K562 (cell line): ENCODE measurements around the gene P2RY6. TPM values are rescaled to one million over a fixed set of nuclear protein-coding genes. Genes with fewer than 3 reads are reported as not detected.

Experiments
- ATAC-seq: fragments of 200-7000 bp; cut with Tn5 transposase; 3 replicates; pipeline ENCODE4 v1.9.1; 2020; ENCODE audit warnings: moderate library complexity
- BruUV-seq: library from RNA; stranded (reverse); fragments of 400-500 nt; replicated peaks from 2 replicates; lab custom pipeline; 2021; lab: Mats Ljungman, UMichigan
- CTCF ChIA-PET: fragments of 300-600 bp; formaldehyde crosslinking; extraction: SDS; loops from one replicate; lab custom pipeline; 2021; ENCODE audit warnings: low intra/inter-chr PET ratio; lab: Yijun Ruan, JAX
- POLR2A ChIA-PET: fragments of 300-600, 350-650 bp; sonication (Branson Sonifier 250); formaldehyde crosslinking; extraction: SDS; loops from one replicate; lab custom pipeline; 2021; ENCODE audit warnings: antibody characterized with exemption, inconsistent platforms; lab: Yijun Ruan, JAX
- DNase-seq, 4 experiments: peaks; one replicate each; pipeline versions ENCODE4 v3.0.0 to v3.0.0-alpha.2; 2011 to 2018; ENCODE audit warnings: low spot score in 3 of 4, mixed read lengths in 3 of 4; ENCODE audit errors: extremely low read depth in 1 of 4
- FAIRE-seq: peaks from 2 replicates; lab custom pipeline; 2011; peaks lifted over from hg19 to GRCh38; lab: Jason Lieb, UNC
- H2AFZ ChIP-seq: 2 replicates; pipeline ENCODE4 v1.6.0; 2011; ENCODE audit warnings: low read depth, low read length, control low read depth, inconsistent platforms
- H3K27ac ChIP-seq: fragments of 200-600 bp; 3 replicates; pipeline ENCODE4 v1.8.0; 2011; ENCODE audit warnings: low read depth, mild to moderate bottlenecking, control low read depth, inconsistent platforms, low read length, moderate library complexity, mixed read lengths; ENCODE audit errors: extremely low read depth
- H3K27me3 ChIP-seq, 2 experiments: fragments of 300-600 bp in 1 of 2; 2 replicates in 1 of 2; 3 replicates in 1 of 2; pipeline versions ENCODE4 v1.6.0 to v1.8.0; 2011; ENCODE audit warnings: inconsistent platforms in 2 of 2, low read length in 2 of 2, mild to moderate bottlenecking in 1 of 2, mixed read lengths in 1 of 2, moderate library complexity in 1 of 2; ENCODE audit not compliant: control insufficient read depth in 2 of 2, insufficient read depth in 2 of 2
- H3K36me3 ChIP-seq: fragments of 300-600 bp; 3 replicates; pipeline ENCODE4 v1.8.0; 2011; ENCODE audit warnings: mild to moderate bottlenecking, low read length, inconsistent platforms; ENCODE audit not compliant: control insufficient read depth, insufficient read depth
- H3K4me1 ChIP-seq, 2 experiments: fragments of 200-600 bp in 1 of 2; replicated peaks in 1 of 2; 2 replicates in 1 of 2; 3 replicates in 1 of 2; pipeline versions ENCODE4 v1.5.1 to v1.8.0; 2011; ENCODE audit warnings: inconsistent platforms in 2 of 2, low read length in 2 of 2, mild to moderate bottlenecking in 1 of 2, mixed read lengths in 1 of 2, moderate library complexity in 1 of 2; ENCODE audit not compliant: control insufficient read depth in 2 of 2, insufficient read depth in 2 of 2
- H3K4me2 ChIP-seq: 2 replicates; pipeline ENCODE4 v1.6.1; 2011; ENCODE audit warnings: low read length, control low read depth, inconsistent platforms, mixed read lengths; ENCODE audit not compliant: insufficient read depth
- H3K4me3 ChIP-seq: fragments of 200-600 bp; sonication (generic), shearing (Covaris generic); 2 replicates; pipeline ENCODE4 v1.5.1; 2016; ENCODE audit warnings: control low read depth, inconsistent platforms
- H3K79me2 ChIP-seq: fragments of 200-600 bp; 3 replicates; pipeline ENCODE4 v1.8.0; 2011; ENCODE audit warnings: low read length, inconsistent platforms; ENCODE audit not compliant: control insufficient read depth, insufficient read depth
- H3K9ac ChIP-seq, 2 experiments: 2 replicates each; pipeline versions ENCODE4 v1.6.0 to v1.6.1; 2011; ENCODE audit warnings: low read depth in 2 of 2, low read length in 2 of 2, control low read depth in 1 of 2, inconsistent platforms in 1 of 2, mild to moderate bottlenecking in 1 of 2, mixed read lengths in 1 of 2; ENCODE audit not compliant: insufficient read depth in 1 of 2
- H3K9me1 ChIP-seq: one replicate; pipeline ENCODE4 v1.6.0; 2011; ENCODE audit warnings: inconsistent platforms, mild to moderate bottlenecking, low read length, moderate library complexity; ENCODE audit not compliant: control insufficient read depth, insufficient read depth
- H3K9me3 ChIP-seq: replicated peaks from 2 replicates; pipeline ENCODE4 v1.5.1; 2011; ENCODE audit warnings: low read depth, low read length, inconsistent platforms; ENCODE audit not compliant: control insufficient read depth, insufficient read depth
- H4K20me1 ChIP-seq: replicated peaks from 2 replicates; pipeline ENCODE4 v1.6.1; 2011; ENCODE audit warnings: low read length, inconsistent platforms, mixed read lengths; ENCODE audit not compliant: control insufficient read depth, insufficient read depth
- ILK ChIP-seq: fragments of 450-650 bp; IDR thresholded peaks from 2 replicates; pipeline ENCODE4 v1.6.1; 2016; ENCODE audit warnings: missing genetic modification characterization, low read depth, mild to moderate bottlenecking, missing compliant biosample characterization, moderate library complexity, borderline replicate concordance
- SNRNP70 ChIP-seq: fragments of 200-400 bp; formaldehyde crosslinking; optimal IDR thresholded peaks from 2 replicates; pipeline ENCODE3; 2017; ENCODE audit warnings: low read depth, low read length
- STAG1 ChIP-seq: sonication (generic); formaldehyde crosslinking; IDR thresholded peaks from 2 replicates; pipeline ENCODE4 v1.5.0; 2020; ENCODE audit warnings: missing genetic modification reagents, borderline replicate concordance
- ZEB2 ChIP-seq: fragments of 450-650 bp; IDR thresholded peaks from 2 replicates; pipeline ENCODE4 v1.6.1; 2016
- ZKSCAN1 ChIP-seq: fragments of 150-350 bp; IDR thresholded peaks from 2 replicates; pipeline ENCODE4 v1.6.1; 2016; ENCODE audit warnings: low read depth, low read length
- WGBS: fragments of 100-300 bp; shearing (Covaris generic); methylation state at CpG from one replicate; pipeline ENCODE4 v1.1.6; 2016; ENCODE audit warnings: low coverage, mixed read lengths; ENCODE audit not compliant: insufficient coverage; ENCODE audit errors: missing lambda C conversion rate; 5-methylcytosine and 5-hydroxymethylcytosine counted together
- in situ Hi-C: fragments of 300-500 bp; cut with MboI; formaldehyde crosslinking; loops from 4 replicates; pipeline ENCODE4 v1.15.0; 2018; ENCODE audit warnings: inconsistent platforms, mixed read lengths
- intact Hi-C: fragments of 100-400 bp; cut with micrococcal nuclease; formaldehyde crosslinking; loops from 2 replicates; pipeline ENCODE4 v1.14.2; 2022
- polyA plus RNA-seq, 8 experiments: library from polyadenylated mRNA; depleted of rRNA in 4 of 8; stranded (reverse) in 5 of 8; unstranded in 3 of 8; fragments of >200 nt; fragmentation: Nextera tagmentation in 2 of 8; fragmentation: Illumina TruSeq in 1 of 8; extraction: Ambion mirVana in 2 of 8; extraction: Trizol in 1 of 8; gene quantifications; 2 replicates each; pipeline versions ENCODE4 v1.2.1 to v1.2.3, GENCODE V29; 2011 to 2014; ENCODE audit warnings: inconsistent platforms in 1 of 8, missing spikeins in 1 of 8
- total RNA-seq, 7 experiments: library from RNA; depleted of rRNA in 6 of 7; stranded (reverse); fragments of >200 nt in 6 of 7; fragmentation: Illumina TruSeq in 2 of 7; extraction: Trizol in 2 of 7; gene quantifications; 2 replicates each; pipeline versions ENCODE4 v1.2.1 to v1.2.3, GENCODE V29; 2011 to 2021; ENCODE audit warnings: low replicate concordance in 1 of 7
- TF ChIP-seq, protein P1 (sequence below): sonication (generic); formaldehyde crosslinking; IDR thresholded peaks from 2 replicates; pipeline ENCODE4 v1.8.1; 2022; ENCODE audit warnings: missing genetic modification reagents
- TF ChIP-seq, protein P2 (sequence below): fragments of 250-450 bp; sonication (Bioruptor Pico); IDR thresholded peaks from 2 replicates; pipeline ENCODE4 v1.4.0; 2020; ENCODE audit warnings: mild to moderate bottlenecking, moderate library complexity, borderline replicate concordance
- TF ChIP-seq, protein P3 (sequence below), 2 experiments: fragments of 450-650 bp in 1 of 2; sonication (generic) in 1 of 2; formaldehyde crosslinking in 1 of 2; IDR thresholded peaks; 2 replicates each; pipeline versions ENCODE4 v1.7.1 to v1.9.0; 2016 to 2022; ENCODE audit warnings: inconsistent platforms in 1 of 2, mild to moderate bottlenecking in 1 of 2, missing genetic modification reagents in 1 of 2

Gene P2RY6
- total and polyA plus RNA-seq, 9 of the 15 experiments (the other 6 are each of a cell fraction or from before 2014, with no cell fraction given) = not detected

DNA sequence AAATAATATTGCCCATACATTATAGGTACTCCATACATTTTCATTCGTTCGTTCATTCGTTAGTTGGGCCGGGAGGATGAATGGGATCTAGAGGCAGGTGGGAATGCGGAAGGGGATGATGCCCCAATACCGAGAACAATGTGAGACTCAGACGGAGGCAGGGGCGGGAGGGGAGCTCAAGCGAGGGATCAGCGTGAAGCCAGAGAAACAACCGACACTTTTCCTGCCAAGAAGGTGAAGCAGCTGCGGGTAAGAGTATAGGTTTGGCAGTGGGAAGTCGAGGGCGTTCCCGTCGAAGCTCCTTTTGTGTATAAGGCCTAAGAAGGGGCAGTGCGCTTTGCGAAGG lies 34.8 kb downstream of the P2RY6 start:
- POLR2A ChIA-PET = interaction anchor here (0.6 to 1.7 kb wide), 4 partner anchors 9 to 105 kb away, joined by 3 to 7 read pairs (median 4); no protein-coding TSS in a partner anchor
- ATAC-seq = no peak
- peak overlapping the region; percentile 49 for H3K4me3 ChIP-seq
- H3K79me2 ChIP-seq = no peaks in the 10 kb centered on the region
- peaks cover 6% of the 10 kb centered on the region; the same call in 1 of the 2 replicates for H4K20me1 ChIP-seq
- H3K9me1 ChIP-seq = no peaks in the 10 kb centered on the region
- peaks cover 6 to 43% of the 10 kb centered on the region in 2 experiments; a peak in 3 of 5 replicates for H3K27me3 ChIP-seq
- intact Hi-C loops = loop anchor here (1.0 to 5.0 kb wide), 3 partner anchors 28 to 353 kb away; partner anchors contain the start of gene RELT
- H2AFZ ChIP-seq = peak overlapping the region; percentile 100
- peak overlapping the region; percentile 57 to 69; a peak in 3 of 4 replicates for H3K9ac ChIP-seq
- 21% methylated on average over 18 of the region's 18 CpGs for WGBS
- H3K9me3 ChIP-seq = no peaks in the 10 kb centered on the region
- FAIRE-seq = no peak
- CTCF ChIA-PET = interaction anchor here (0.6 to 3.3 kb wide), 4 partner anchors 28 to 354 kb away, joined by 3 to 76 read pairs (median 4); no protein-coding TSS in a partner anchor
- peak overlapping the region; percentile 32; the same call in 1 of the 3 replicates for H3K27ac ChIP-seq
- H3K4me1 ChIP-seq = peaks cover 0 to 22% of the 10 kb centered on the region in 2 experiments; a peak in 4 of 5 replicates
- DNase-seq = no peak
- BruUV-seq = no TSS peak
- no peaks in the 10 kb centered on the region for H3K36me3 ChIP-seq
- in situ Hi-C loops = loop anchor here (5.0 kb wide), 1 partner anchor 85 kb away; no protein-coding TSS in a partner anchor
- peak overlapping the region; percentile 77 for H3K4me2 ChIP-seq
- TF ChIP-seq, protein P1, sequence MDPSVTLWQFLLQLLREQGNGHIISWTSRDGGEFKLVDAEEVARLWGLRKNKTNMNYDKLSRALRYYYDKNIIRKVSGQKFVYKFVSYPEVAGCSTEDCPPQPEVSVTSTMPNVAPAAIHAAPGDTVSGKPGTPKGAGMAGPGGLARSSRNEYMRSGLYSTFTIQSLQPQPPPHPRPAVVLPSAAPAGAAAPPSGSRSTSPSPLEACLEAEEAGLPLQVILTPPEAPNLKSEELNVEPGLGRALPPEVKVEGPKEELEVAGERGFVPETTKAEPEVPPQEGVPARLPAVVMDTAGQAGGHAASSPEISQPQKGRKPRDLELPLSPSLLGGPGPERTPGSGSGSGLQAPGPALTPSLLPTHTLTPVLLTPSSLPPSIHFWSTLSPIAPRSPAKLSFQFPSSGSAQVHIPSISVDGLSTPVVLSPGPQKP (CRISPR knock-in tag) = no peak
- TF ChIP-seq, protein P2, sequence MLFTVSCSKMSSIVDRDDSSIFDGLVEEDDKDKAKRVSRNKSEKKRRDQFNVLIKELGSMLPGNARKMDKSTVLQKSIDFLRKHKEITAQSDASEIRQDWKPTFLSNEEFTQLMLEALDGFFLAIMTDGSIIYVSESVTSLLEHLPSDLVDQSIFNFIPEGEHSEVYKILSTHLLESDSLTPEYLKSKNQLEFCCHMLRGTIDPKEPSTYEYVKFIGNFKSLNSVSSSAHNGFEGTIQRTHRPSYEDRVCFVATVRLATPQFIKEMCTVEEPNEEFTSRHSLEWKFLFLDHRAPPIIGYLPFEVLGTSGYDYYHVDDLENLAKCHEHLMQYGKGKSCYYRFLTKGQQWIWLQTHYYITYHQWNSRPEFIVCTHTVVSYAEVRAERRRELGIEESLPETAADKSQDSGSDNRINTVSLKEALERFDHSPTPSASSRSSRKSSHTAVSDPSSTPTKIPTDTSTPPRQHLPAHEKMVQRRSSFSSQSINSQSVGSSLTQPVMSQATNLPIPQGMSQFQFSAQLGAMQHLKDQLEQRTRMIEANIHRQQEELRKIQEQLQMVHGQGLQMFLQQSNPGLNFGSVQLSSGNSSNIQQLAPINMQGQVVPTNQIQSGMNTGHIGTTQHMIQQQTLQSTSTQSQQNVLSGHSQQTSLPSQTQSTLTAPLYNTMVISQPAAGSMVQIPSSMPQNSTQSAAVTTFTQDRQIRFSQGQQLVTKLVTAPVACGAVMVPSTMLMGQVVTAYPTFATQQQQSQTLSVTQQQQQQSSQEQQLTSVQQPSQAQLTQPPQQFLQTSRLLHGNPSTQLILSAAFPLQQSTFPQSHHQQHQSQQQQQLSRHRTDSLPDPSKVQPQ (CRISPR knock-in tag) = no peak
- no peak for TF ChIP-seq STAG1 (CRISPR knock-in tag)
- no peak for TF ChIP-seq SNRNP70
- TF ChIP-seq, protein P3, sequence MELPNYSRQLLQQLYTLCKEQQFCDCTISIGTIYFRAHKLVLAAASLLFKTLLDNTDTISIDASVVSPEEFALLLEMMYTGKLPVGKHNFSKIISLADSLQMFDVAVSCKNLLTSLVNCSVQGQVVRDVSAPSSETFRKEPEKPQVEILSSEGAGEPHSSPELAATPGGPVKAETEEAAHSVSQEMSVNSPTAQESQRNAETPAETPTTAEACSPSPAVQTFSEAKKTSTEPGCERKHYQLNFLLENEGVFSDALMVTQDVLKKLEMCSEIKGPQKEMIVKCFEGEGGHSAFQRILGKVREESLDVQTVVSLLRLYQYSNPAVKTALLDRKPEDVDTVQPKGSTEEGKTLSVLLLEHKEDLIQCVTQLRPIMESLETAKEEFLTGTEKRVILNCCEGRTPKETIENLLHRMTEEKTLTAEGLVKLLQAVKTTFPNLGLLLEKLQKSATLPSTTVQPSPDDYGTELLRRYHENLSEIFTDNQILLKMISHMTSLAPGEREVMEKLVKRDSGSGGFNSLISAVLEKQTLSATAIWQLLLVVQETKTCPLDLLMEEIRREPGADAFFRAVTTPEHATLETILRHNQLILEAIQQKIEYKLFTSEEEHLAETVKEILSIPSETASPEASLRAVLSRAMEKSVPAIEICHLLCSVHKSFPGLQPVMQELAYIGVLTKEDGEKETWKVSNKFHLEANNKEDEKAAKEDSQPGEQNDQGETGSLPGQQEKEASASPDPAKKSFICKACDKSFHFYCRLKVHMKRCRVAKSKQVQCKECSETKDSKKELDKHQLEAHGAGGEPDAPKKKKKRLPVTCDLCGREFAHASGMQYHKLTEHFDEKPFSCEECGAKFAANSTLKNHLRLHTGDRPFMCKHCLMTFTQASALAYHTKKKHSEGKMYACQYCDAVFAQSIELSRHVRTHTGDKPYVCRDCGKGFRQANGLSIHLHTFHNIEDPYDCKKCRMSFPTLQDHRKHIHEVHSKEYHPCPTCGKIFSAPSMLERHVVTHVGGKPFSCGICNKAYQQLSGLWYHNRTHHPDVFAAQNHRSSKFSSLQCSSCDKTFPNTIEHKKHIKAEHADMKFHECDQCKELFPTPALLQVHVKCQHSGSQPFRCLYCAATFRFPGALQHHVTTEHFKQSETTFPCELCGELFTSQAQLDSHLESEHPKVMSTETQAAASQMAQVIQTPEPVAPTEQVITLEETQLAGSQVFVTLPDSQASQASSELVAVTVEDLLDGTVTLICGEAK (IDR thresholded peaks at IDR 0.05) = 0 out of 2 replicates have a peak, but pooled peaks have one; percentile 36
- TF ChIP-seq, protein P3 (CRISPR knock-in tag; IDR thresholded peaks at IDR 0.05) = no peak
- 0 out of 2 replicates have a peak, but pooled peaks have one; percentile 14 for TF ChIP-seq ZKSCAN1
- TF ChIP-seq ILK = no peak
- no peak for TF ChIP-seq ZEB2
